HEK293 (cell line): ENCODE results near the gene MSH5.
A peak's percentile ranks its signal among the peaks of the same experiment; 100 is the strongest.

Experiments
- GLIS1 ChIP-seq: fragments of 450-650 bp; formaldehyde crosslinking; IDR thresholded peaks from 2 replicates; pipeline ENCODE4 v1.5.1; 2016; ENCODE audit warnings: missing biosample characterization, missing genetic modification characterization
- IKZF3 ChIP-seq: fragments of 450-650 bp; IDR thresholded peaks from 2 replicates; pipeline ENCODE4 v1.5.0; 2018; ENCODE audit warnings: missing biosample characterization, mild to moderate bottlenecking, missing genetic modification characterization, moderate library complexity
- REPIN1 ChIP-seq: fragments of 450-650 bp; formaldehyde crosslinking; IDR thresholded peaks from 2 replicates; pipeline ENCODE4 v1.5.1; 2017; ENCODE audit warnings: missing biosample characterization, missing genetic modification characterization, low read depth
- SALL2 ChIP-seq: fragments of 450-650 bp; formaldehyde crosslinking; IDR thresholded peaks from 2 replicates; pipeline ENCODE4 v1.5.0; 2017; ENCODE audit warnings: missing biosample characterization, mild to moderate bottlenecking, missing genetic modification characterization, borderline replicate concordance
- SP2 ChIP-seq: fragments of 450-650 bp; formaldehyde crosslinking; IDR thresholded peaks from 2 replicates; pipeline ENCODE4 v1.5.1; 2016; ENCODE audit warnings: missing biosample characterization, missing genetic modification characterization
- SP3 ChIP-seq: fragments of 450-650 bp; formaldehyde crosslinking; IDR thresholded peaks from 2 replicates; pipeline ENCODE4 v1.5.1; 2016; ENCODE audit warnings: missing biosample characterization, missing genetic modification characterization
- TCF7L2 ChIP-seq: IDR thresholded peaks from 2 replicates; pipeline ENCODE4 v1.6.1; 2011; ENCODE audit warnings: low read depth, mild to moderate bottlenecking, inconsistent platforms, low read length, moderate library complexity, borderline replicate concordance
- ZBTB10 ChIP-seq: fragments of 450-650 bp; formaldehyde crosslinking; IDR thresholded peaks from 2 replicates; pipeline ENCODE4 v1.5.1; 2016; ENCODE audit warnings: missing biosample characterization, missing genetic modification characterization
- ZBTB8A ChIP-seq: fragments of 450-650 bp; formaldehyde crosslinking; IDR thresholded peaks from 2 replicates; pipeline ENCODE4 v1.5.1; 2016; ENCODE audit warnings: missing biosample characterization, missing genetic modification characterization
- ZEB2 ChIP-seq: fragments of 450-650 bp; formaldehyde crosslinking; IDR thresholded peaks from 2 replicates; pipeline ENCODE4 v1.5.1; 2016; ENCODE audit warnings: missing biosample characterization, missing genetic modification characterization
- ZNF114 ChIP-seq: fragments of 450-650 bp; formaldehyde crosslinking; IDR thresholded peaks from 2 replicates; pipeline ENCODE4 v1.5.0; 2017; ENCODE audit warnings: missing biosample characterization, missing genetic modification characterization
- ZNF133 ChIP-seq: fragments of 450-650 bp; formaldehyde crosslinking; IDR thresholded peaks from 2 replicates; pipeline ENCODE4 v1.5.1; 2016; ENCODE audit warnings: missing biosample characterization, missing genetic modification characterization
- ZNF148 ChIP-seq: fragments of 450-650 bp; formaldehyde crosslinking; IDR thresholded peaks from 2 replicates; pipeline ENCODE4 v1.5.0; 2017; ENCODE audit warnings: missing biosample characterization, missing genetic modification characterization, borderline replicate concordance
- ZNF16 ChIP-seq: fragments of 450-650 bp; formaldehyde crosslinking; IDR thresholded peaks from 2 replicates; pipeline ENCODE4 v1.5.1; 2016; ENCODE audit warnings: low read depth, missing biosample characterization, missing genetic modification characterization
- ZNF221 ChIP-seq: fragments of 450-650 bp; formaldehyde crosslinking; IDR thresholded peaks from 2 replicates; pipeline ENCODE4 v1.5.1; 2017; ENCODE audit warnings: missing biosample characterization, missing genetic modification characterization, borderline replicate concordance
- ZNF239 ChIP-seq: fragments of 450-650 bp; formaldehyde crosslinking; IDR thresholded peaks from 2 replicates; pipeline ENCODE4 v1.5.1; 2016; ENCODE audit warnings: missing biosample characterization, missing genetic modification characterization
- ZNF280C ChIP-seq: fragments of 450-650 bp; formaldehyde crosslinking; IDR thresholded peaks from 2 replicates; pipeline ENCODE4 v1.5.1; 2016; ENCODE audit warnings: missing biosample characterization, missing genetic modification characterization
- ZNF311 ChIP-seq: fragments of 450-650 bp; formaldehyde crosslinking; IDR thresholded peaks from 2 replicates; pipeline ENCODE4 v1.5.1; 2017; ENCODE audit warnings: missing biosample characterization, missing genetic modification characterization, borderline replicate concordance
- ZNF398 ChIP-seq: fragments of 450-650 bp; formaldehyde crosslinking; IDR thresholded peaks from 2 replicates; pipeline ENCODE4 v1.5.1; 2017; ENCODE audit warnings: missing biosample characterization, missing genetic modification characterization
- ZNF426 ChIP-seq: fragments of 450-650 bp; formaldehyde crosslinking; IDR thresholded peaks from 2 replicates; pipeline ENCODE4 v1.5.1; 2017; ENCODE audit warnings: missing biosample characterization, missing genetic modification characterization, mild to moderate bottlenecking, inconsistent platforms, moderate library complexity
- ZNF513 ChIP-seq: fragments of 450-650 bp; IDR thresholded peaks from 2 replicates; pipeline ENCODE4 v1.5.1; 2018; ENCODE audit warnings: missing biosample characterization, missing genetic modification characterization
- ZNF529 ChIP-seq: fragments of 450-650 bp; formaldehyde crosslinking; IDR thresholded peaks from 2 replicates; pipeline ENCODE4 v1.5.1; 2017; ENCODE audit warnings: missing genetic modification characterization, missing biosample characterization; ENCODE audit not compliant: insufficient replicate concordance
- ZNF544 ChIP-seq: fragments of 450-650 bp; formaldehyde crosslinking; IDR thresholded peaks from 2 replicates; pipeline ENCODE4 v1.5.0; 2017; ENCODE audit warnings: missing biosample characterization, missing genetic modification characterization
- ZNF555 ChIP-seq: fragments of 450-650 bp; formaldehyde crosslinking; conservative IDR thresholded peaks from 2 replicates; pipeline ENCODE4 v1.5.1; 2017; ENCODE audit warnings: missing biosample characterization, mild to moderate bottlenecking, missing genetic modification characterization, inconsistent platforms
- ZNF621 ChIP-seq: fragments of 450-650 bp; formaldehyde crosslinking; IDR thresholded peaks from 2 replicates; pipeline ENCODE4 v1.5.1; 2017; ENCODE audit warnings: missing biosample characterization, missing genetic modification characterization
- ZNF626 ChIP-seq: fragments of 450-650 bp; sonication (Bioruptor Pico); formaldehyde crosslinking; IDR thresholded peaks from 2 replicates; pipeline ENCODE4 v1.5.1; 2018; ENCODE audit warnings: missing biosample characterization, missing genetic modification characterization, inconsistent platforms
- ZNF629 ChIP-seq: fragments of 450-650 bp; formaldehyde crosslinking; IDR thresholded peaks from 2 replicates; pipeline ENCODE4 v1.5.1; 2017; ENCODE audit warnings: missing biosample characterization, missing genetic modification characterization
- ZNF747 ChIP-seq: fragments of 450-650 bp; formaldehyde crosslinking; IDR thresholded peaks from 2 replicates; pipeline ENCODE4 v1.5.1; 2016; ENCODE audit warnings: missing biosample characterization, missing genetic modification characterization

The MSH5 gene

GRCh38 chr6:31737991-31738979 is 1.5 kb upstream of the MSH5 start (continued):
- TF ChIP-seq ZNF148 (no peak), ZNF544 (tag by site-specific recombination) (no peak), GLIS1 (peak; percentile 34; the same call in 1 of the 2 replicates), ZNF747 (tag by site-specific recombination) (no peak), ZNF114 (tag by site-specific recombination) (no peak), ZNF311 (no peak), ZNF133 (tag by site-specific recombination) (no peak), SP3 (tag by site-specific recombination) (no peak; the same call in 1 of the 2 replicates), ZNF16 (tag by site-specific recombination) (no peak), ZNF626 (tag by site-specific recombination) (no peak), ZNF621 (tag by site-specific recombination) (no peak), ZNF529 (tag by site-specific recombination) (no peak), ZBTB10 (tag by site-specific recombination) (no peak; the same call in 1 of the 2 replicates), ZNF280C (tag by site-specific recombination) (no peak), ZNF555 (tag by site-specific recombination) (no peak), TCF7L2 (no peak), REPIN1 (tag by site-specific recombination) (no peak), ZNF398 (peak; percentile 94), ZNF513 (tag by site-specific recombination) (no peak; the same call in 1 of the 2 replicates), ZNF426 (no peak), ZBTB8A (tag by site-specific recombination) (no peak), SP2 (peak; percentile 82), ZNF629 (peak; percentile 92), ZNF239 (tag by site-specific recombination) (no peak), SALL2 (tag by site-specific recombination) (no peak), IKZF3 (tag by site-specific recombination) (peak; percentile 66; the same call in 1 of the 2 replicates), ZEB2 (tag by site-specific recombination) (peak; percentile 9; the same call in 1 of the 2 replicates), ZNF221 (tag by site-specific recombination) (no peak)
